Measurements from ENCODE around the gene HK3.

GRCh38 chr5:176899296-176899891 is at the start of gene HK3:
- TF ChIP-seq, protein P1, sequence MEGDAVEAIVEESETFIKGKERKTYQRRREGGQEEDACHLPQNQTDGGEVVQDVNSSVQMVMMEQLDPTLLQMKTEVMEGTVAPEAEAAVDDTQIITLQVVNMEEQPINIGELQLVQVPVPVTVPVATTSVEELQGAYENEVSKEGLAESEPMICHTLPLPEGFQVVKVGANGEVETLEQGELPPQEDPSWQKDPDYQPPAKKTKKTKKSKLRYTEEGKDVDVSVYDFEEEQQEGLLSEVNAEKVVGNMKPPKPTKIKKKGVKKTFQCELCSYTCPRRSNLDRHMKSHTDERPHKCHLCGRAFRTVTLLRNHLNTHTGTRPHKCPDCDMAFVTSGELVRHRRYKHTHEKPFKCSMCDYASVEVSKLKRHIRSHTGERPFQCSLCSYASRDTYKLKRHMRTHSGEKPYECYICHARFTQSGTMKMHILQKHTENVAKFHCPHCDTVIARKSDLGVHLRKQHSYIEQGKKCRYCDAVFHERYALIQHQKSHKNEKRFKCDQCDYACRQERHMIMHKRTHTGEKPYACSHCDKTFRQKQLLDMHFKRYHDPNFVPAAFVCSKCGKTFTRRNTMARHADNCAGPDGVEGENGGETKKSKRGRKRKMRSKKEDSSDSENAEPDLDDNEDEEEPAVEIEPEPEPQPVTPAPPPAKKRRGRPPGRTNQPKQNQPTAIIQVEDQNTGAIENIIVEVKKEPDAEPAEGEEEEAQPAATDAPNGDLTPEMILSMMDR (IDR thresholded peaks at IDR 0.05): no peak
- TF ChIP-seq POLR2A (IDR thresholded peaks at IDR 0.05): no peak

All from prostate gland (tissue), 2 donors.